Right renal pelvis (tissue), 4 donors: ENCODE data around the gene CCDC85A. TPM values are rescaled to one million over a fixed set of nuclear protein-coding genes. Genes with fewer than 3 reads are reported as not detected.

Experiments used
- DNase-seq, 4 donors: peaks; one replicate each; pipeline ENCODE4 v3.0.0-alpha.2; 2013; ENCODE audit warnings: low read depth in 4 of 4, low spot score in 3 of 4, missing footprints in 1 of 4
- polyA plus RNA-seq, 4 donors: library from polyadenylated mRNA; unstranded; fragments of 120-200 nt; gene quantifications; one replicate each; pipeline ENCODE4 v1.2.1, GENCODE V29; 2013; ENCODE audit not compliant: insufficient read length in 4 of 4

Gene CCDC85A
- polyA plus RNA-seq, 4 donors: 1.3 to 2.2 (median 1.8) TPM

DNA sequence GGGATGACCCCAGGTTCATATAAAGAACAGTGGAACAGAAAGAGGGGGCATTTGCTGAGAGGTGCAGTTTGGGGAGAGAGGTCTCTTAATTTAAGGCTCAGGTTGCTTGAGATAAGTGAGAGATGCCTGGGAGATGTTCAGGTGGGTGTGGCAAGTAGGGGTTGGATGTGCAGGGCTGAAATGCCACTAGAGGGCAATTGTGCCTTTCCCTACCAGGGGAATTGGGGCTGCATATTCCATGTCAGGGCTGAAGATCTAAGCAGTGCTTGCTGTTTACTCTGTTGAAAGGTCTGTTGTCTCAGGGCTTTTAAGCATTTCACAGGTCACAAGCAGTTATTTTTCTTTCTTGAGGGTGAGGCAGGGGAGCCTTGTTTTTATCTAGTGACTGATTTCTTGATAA, 7.8 kb downstream of the CCDC85A start:
- DNase-seq: no peak

DNA sequence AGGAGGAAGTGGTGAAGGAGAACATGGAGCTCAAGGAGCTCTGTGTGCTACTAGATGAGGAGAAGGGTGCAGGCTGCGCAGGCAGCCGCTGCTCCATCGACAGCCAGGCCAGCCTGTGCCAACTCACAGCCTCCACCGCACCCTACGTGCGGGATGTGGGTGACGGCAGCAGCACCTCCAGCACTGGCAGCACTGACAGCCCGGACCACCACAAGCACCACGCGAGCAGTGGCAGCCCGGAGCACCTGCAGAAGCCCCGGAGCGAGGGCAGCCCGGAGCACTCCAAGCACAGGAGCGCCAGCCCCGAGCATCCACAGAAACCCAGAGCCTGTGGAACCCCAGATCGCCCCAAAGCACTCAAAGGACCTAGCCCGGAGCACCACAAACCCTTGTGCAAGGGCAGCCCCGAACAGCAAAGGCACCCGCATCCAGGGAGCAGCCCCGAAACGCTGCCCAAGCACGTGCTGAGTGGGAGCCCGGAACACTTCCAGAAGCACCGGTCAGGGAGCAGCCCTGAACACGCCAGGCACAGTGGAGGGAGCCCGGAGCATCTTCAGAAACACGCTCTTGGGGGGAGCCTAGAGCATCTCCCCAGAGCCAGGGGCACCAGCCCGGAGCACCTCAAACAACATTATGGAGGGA, 9.0 kb downstream of the CCDC85A start:
- DNase-seq: no peak

- no peak for DNase-seq
These were observed 11.8 kb downstream of the CCDC85A start for GRCh38 chr2:56195563-56195962.

DNA sequence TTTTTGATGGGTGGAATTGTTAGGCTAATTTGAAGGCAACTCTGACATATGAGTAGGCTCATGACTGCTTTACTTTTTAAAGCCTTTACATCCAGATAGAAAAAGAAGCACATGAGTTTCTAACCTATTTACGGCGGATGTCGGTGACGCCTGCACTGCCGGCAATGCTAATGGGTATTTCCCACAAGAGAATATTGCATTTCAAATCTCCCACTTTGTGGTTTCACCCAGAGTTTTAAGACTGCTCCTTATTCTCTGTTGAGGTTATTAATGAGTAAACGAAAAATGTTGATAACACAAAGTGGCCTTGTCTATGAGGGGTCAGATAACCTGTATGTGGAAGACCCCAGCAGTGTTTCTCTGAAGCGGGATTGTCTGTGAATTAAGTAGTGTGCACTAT, 14.0 kb downstream of the CCDC85A start:
- DNase-seq: no peak

- DNase-seq: no peak
These were observed 15.1 kb downstream of the CCDC85A start for GRCh38 chr2:56198936-56199335.

DNA sequence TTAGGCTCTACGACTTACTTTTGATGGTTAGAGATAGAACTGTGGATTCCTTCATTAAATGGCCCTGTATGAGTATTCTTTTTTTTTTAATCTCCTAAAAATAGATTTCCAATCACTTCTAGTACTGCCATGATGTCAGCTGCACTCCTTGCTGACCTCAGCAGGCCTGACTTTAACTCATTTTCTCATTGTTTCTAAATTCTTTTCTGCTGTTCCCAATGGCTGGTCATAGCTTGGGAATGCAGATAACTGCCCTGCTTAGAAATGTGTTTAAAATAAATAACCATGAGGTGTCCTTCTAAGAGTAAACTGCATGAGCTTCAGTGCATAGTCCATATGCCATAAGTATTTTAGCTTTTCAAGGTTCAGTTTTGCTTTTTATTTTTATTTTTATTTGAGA, 15.7 kb downstream of the CCDC85A start:
- no peak for DNase-seq

- DNase-seq: no peak
These were observed 18.8 kb downstream of the CCDC85A start for GRCh38 chr2:56202381-56203121.

DNA sequence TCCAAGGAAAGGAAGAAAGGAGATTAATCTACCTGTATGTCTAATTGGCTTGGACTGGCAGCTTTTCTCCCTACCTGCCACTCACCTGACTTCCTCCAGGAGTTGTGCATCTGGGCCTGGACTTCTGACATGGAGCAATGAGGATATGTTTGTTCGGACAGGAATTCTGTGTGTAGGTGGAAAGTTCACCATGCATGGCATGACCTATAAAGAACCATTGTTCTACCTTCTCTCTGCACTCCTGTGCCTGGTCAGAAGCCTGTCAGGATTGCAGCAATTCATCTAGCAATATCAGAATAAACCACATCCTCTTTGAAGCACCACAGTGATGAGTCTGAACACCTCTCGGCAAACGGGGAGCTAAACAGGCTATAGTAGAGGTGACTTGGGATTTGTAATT, 20.8 kb downstream of the CCDC85A start:
- no peak for DNase-seq

- no peak for DNase-seq
These were observed 22.5 kb downstream of the CCDC85A start for GRCh38 chr2:56206250-56206649.

- DNase-seq: no peak
These were observed 24.0 kb downstream of the CCDC85A start for GRCh38 chr2:56207760-56208159.

GRCh38 chr2:56208380-56208779, 24.6 kb downstream of the CCDC85A start:
- DNase-seq: no peak

GRCh38 chr2:56209701-56210100, 25.9 kb downstream of the CCDC85A start:
- DNase-seq: no peak

DNA sequence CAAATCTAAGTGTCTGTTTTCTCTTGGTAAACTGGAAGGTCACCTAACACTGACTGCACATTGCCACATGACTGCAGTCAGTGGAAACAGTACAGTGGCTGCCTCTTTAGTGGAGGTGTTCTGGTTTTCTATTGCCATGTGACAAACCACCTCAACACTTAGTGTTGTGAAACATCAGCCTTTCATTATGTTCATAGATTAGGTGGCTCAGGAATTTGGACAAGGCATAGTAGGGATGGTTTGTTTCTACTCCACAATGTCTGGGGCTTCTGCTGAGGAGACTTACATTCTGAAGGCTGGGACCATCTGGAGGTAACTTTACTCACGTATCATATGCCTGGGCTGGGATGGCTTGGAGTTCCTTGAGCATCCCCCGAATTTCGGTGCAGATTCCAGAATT, 26.5 kb downstream of the CCDC85A start:
- DNase-seq: no peak

GRCh38 chr2:56211048-56211447, 27.3 kb downstream of the CCDC85A start:
- no peak for DNase-seq

DNA sequence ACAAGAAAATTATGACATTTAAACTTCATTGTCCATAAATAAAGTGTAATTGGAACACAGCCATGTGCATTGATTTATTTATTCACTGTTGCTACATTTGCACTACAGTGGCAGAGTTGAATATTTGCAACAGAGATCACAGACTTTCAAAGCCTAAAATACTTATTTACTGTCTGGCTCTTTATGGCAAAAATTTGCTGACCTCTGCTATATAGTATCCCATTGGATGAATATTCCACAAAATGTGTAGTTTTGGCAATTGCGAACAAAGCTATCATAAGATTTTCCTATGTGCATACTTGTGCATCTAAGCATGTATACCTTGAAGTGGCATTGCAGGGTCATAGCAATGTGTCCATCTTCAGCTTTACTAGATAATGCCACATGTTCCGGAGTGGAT, 32.1 kb downstream of the CCDC85A start:
- no peak for DNase-seq

GRCh38 chr2:56217106-56217505, 33.3 kb downstream of the CCDC85A start:
- DNase-seq: no peak

- no peak for DNase-seq
These were observed 38.7 kb downstream of the CCDC85A start for GRCh38 chr2:56222481-56222880.

- no peak for DNase-seq
These were observed 40.5 kb downstream of the CCDC85A start for GRCh38 chr2:56224316-56224715.

- no peak for DNase-seq
These were observed 44.0 kb downstream of the CCDC85A start for GRCh38 chr2:56227811-56228210.

GRCh38 chr2:56229397-56230060, 45.7 kb downstream of the CCDC85A start:
- DNase-seq: no peak

DNA sequence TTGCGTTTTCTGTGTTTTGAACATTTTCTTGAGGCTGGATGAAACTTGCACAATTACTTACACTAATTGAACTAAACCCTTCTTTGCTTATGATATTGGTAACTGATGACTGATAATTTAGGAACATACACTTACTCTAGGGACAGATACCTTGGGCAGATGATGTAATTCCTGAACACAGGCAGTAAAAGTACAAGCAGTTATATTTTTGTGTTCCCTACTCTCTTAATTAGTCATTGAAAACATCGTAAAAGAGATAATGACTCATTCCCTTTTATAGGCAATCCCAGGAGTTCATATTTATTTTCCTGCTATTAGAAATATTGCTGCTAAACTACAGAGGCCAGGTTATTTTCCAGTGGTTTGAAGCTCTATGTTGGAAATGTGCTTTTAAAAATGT, 46.4 kb downstream of the CCDC85A start:
- DNase-seq: no peak

DNA sequence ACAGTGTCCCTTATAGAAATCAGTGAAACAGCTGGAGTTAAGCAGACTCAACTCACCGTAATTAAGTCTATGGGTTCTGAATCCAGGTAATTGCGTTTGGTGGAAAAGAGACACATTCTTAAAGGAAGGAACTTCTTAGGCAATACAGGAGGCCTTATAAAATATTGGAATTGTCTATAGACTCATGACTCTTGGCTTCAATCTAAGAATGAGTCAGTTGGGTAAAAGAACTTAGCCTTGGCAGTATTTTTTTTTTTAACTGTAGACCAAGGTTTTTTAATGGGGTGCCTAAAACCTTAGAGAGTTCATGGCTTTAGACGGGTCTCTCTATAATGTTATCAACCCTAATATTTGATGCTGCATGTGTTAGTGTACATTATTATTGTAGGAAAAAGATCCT, 47.6 kb downstream of the CCDC85A start:
- DNase-seq: no peak
